D341Med (cell line): ENCODE data around the gene CDH13.

Experiments
- DNase-seq: peaks from one replicate; pipeline ENCODE4 v3.0.0; 2012; ENCODE audit warnings: low spot score

The CDH13 gene

GRCh38 chr16:82626791-82627261 is at the start of gene CDH13:
Gene CDH13 (plus strand): TSS chr16:82626969.
- DNase-seq, result peak; percentile 31

GRCh38 chr16:82580298-82580890 is 46.4 kb upstream of the CDH13 start:
- DNase-seq, result peak; percentile 55

- DNase-seq, result no peak
These were observed 43.8 kb upstream of the CDH13 start for GRCh38 chr16:82582975-82583374.

GRCh38 chr16:82583422-82583821 is 43.3 kb upstream of the CDH13 start:
- DNase-seq, result no peak

GRCh38 chr16:82584553-82585152 is 42.1 kb upstream of the CDH13 start:
- no peak for DNase-seq

- no peak for DNase-seq
These were observed 41.1 kb upstream of the CDH13 start for GRCh38 chr16:82585675-82586074.

DNA sequence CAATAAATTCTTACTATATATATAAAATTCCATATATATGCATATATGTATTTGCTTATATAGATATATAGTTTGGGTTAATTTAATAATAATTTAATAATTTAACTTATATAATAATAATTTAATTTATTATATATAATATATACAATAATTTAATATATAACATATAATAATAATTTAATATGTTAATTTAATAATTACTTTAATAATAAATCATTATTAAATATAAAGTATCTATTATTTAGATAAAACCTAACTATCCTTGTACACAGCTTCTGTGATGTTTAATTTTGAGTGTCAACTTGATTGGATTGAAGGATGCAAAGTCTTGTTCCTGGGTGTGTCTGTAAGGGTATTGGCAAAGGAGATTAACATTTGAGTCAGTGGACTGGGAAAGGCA is 40.6 kb upstream of the CDH13 start:
- DNase-seq, result no peak

GRCh38 chr16:82587289-82587688 is 39.5 kb upstream of the CDH13 start:
- no peak for DNase-seq

DNA sequence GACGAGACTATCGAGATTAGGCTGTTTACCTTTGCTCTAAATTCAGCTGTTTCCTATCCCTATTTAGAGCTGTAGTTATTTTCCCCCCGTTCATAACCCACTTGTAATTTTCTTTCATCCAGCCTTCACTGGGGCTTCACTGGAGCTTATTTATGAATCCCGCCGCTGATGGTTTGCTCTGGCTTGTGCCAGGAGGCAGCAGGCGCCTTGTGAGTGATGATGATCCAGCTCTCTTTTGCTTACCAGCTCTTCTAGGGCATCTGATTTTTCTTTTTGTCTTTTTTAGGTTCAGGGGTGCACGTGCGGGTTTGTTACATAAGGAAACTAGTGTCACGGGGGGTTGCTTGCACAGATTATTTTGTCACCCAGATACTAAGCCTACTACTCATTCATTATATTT is 37.4 kb upstream of the CDH13 start:
- DNase-seq, result no peak

DNA sequence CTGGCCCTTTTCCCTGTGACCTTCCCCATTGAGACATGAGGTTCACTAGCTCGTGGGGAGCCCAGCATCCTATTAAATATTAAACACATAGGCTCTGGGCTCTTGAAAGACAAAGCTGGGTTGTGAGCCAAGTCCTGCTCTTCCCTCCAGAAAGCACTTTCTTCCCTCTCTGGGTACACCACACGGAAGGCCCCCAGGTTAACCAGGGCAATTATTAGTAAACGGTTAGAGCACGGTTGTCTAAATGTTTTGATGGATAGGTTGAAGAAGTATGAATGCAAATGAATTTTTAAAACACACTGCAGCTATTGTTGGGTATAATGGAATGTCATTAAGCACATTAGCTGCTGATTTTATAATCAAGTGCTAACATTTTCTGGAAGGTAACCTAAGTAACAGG is 32.7 kb upstream of the CDH13 start:
- no peak for DNase-seq

GRCh38 chr16:82598771-82599170 is 28.0 kb upstream of the CDH13 start:
- no peak for DNase-seq

- DNase-seq, result no peak
These were observed 24.7 kb upstream of the CDH13 start for GRCh38 chr16:82601989-82602640.

DNA sequence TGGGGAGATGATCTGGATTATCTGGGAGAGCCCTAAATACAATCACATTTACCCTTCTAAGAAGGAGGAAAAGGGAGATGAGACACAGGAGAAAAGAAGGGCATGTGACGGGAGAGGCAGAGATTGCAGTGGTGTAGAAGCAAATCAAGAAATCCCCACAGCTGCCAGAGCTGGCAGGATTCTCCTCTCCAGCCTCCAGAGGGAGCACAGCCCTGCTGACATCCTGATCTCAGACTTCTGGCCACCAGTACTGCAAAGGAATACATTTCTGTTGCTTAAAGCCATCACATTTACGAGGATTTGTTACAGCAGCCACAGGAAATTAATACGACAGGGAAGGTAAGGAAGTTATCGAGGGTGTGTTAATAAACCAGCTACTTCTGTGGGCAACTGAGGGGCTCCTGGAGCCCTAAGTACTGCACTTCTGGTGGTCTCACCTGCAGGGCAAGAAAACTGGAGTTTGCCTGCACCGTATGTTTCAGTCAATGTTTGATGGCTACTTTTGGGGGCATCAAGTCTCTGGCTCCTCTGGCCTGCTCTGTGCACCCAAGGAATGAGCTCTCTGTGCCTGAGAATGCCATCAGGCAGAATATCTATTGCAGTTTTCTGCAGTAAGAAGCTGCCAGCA is 22.9 kb upstream of the CDH13 start:
- DNase-seq, result peak; percentile 38

- no peak for DNase-seq
These were observed 21.7 kb upstream of the CDH13 start for GRCh38 chr16:82605076-82605475.

GRCh38 chr16:82605863-82606620 is 20.7 kb upstream of the CDH13 start:
- no peak for DNase-seq

GRCh38 chr16:82609140-82609539 is 17.6 kb upstream of the CDH13 start:
- DNase-seq, result no peak

- no peak for DNase-seq
These were observed 14.5 kb upstream of the CDH13 start for GRCh38 chr16:82612263-82612662.

DNA sequence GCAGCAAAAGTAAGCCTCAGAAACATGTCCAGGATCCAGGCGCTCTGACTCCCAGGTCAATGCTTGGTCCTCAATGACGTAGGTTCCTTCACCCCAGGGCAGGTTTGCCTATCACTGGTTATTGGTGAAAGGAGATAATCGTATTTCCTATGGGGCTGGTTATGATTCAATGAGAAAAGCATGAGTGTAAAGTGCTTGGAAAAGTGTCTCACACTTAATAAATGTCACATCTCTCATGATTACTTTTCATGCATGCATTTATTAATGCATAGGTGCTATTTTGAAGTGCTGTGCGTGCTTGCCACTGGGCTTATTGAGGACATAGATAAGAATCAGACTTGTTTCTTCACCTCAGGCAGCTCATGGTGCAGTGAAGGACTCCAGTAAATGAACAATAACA is 10.4 kb upstream of the CDH13 start:
- DNase-seq, result no peak

DNA sequence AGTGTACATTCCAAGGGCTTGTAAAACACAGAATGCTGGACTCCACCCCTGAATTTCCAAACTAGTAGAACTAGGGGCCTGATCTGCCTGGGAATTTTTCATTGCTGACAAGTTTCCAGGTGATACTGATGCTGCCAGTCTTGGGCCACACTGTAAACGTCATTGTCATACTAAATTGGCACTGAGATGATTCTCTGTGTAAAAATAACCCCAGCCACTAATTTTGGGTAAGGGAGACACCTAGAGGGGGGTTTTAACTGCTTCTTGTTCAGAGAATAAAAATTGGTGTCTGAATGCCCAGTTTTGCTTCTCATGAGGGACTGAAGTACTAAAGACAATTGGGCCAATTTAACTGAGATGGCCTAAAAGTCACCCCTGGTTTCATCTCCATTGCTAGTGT is 5.0 kb upstream of the CDH13 start:
- DNase-seq, result no peak

DNA sequence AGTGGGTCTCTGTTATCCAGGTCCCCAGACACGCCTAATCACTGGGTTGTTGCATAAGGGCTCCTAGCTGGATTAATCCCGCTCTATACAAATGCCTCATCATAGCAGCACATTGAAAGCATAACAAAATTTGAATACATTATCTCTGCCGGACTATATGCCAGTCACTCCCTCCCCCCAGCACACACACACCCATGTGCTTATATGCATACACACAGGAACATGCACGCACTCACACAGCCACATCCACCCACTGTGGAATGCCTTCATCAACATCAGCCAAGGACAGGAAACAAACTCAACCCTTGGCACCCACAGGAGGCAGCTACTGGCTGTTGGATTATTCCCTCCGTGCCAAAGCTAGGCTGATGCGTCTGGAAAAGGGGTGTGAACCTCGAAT is 3.5 kb upstream of the CDH13 start:
- DNase-seq, result no peak

DNA sequence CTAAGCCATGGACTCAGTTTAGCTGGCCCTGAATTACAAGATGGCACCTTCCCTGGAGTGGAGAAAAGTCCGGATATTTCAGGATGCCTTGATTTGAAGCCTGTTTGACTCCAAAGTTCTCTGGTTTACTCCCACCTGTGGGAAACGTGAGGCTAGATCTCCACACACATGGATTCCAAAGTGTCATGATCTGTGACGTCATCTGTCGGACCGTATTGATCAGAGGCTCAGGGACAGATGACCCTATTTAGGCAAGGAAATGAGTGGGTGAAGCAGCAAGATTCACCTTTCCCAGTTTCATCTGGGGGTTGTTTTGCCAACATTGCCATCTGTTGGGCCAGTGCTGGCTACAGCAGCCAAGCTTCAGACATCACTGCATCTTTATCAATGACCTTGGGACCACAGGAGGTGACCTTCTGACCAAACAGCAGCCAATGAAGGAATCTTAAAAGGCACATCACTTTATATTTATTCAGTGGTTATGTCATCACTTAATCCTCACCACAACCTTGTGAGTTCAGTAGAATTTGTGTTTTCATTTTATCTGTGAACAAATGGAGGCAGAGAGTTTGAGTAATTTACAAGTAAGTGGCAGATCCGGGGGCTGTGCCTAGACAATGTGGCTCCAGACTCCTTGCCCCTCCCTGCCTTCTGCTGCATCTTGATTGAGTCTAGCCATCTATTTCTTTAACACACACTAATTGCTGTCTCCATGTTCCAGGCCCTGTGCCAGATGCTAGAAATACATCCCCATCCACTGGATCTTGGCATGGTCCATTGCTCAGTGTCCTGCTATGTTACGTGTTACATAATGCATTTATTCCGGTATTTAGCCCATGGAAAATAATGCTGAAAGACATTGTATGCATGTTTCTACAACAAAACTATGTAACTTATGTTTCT is 1.5 kb upstream of the CDH13 start:
- no peak for DNase-seq

GRCh38 chr16:82628088-82628423 is 1.3 kb downstream of the CDH13 start:
- no peak for DNase-seq
